GM12891 (cell line): ENCODE results near the gene USP9X.

Source experiments
- POLR2AphosphoS5 ChIP-seq: IDR thresholded peaks from 2 replicates; pipeline ENCODE4 v1.6.1; 2011; ENCODE audit warnings: low read depth, low read length, control low read depth
- SPI1 ChIP-seq: IDR thresholded peaks from 2 replicates; pipeline ENCODE4 v1.6.1; 2011; ENCODE audit warnings: low read depth, low read length, control low read depth

- no peak for TF ChIP-seq SPI1
- TF ChIP-seq POLR2AphosphoS5: no peak
Measured at GRCh38 chrX:41118156-41118555, 32.9 kb downstream of the USP9X start.
